Measurements from ENCODE around the gene CORIN.

Gene CORIN

DNA sequence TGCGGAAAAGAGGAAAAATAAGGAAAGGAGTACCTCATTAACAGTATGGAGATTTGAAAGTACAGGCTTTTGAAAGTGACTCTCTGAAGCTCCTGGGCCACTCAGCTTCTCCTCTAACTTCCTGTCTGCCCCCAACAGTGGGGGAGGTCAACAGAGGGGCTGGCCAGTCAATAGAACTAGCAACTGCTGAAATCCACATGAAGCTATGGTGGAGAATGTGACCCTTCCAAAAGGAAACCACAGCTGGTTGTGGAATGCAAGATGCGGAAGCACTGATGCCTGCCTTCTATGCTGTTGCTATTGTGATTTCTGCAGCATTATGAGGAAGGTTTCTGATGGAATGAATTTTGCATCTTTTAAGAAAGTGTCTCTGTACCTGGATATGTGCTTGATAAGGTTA, 2.4 kb downstream of the CORIN start:
- DNase-seq (ENCODE audit: low read depth): no peak

DNA sequence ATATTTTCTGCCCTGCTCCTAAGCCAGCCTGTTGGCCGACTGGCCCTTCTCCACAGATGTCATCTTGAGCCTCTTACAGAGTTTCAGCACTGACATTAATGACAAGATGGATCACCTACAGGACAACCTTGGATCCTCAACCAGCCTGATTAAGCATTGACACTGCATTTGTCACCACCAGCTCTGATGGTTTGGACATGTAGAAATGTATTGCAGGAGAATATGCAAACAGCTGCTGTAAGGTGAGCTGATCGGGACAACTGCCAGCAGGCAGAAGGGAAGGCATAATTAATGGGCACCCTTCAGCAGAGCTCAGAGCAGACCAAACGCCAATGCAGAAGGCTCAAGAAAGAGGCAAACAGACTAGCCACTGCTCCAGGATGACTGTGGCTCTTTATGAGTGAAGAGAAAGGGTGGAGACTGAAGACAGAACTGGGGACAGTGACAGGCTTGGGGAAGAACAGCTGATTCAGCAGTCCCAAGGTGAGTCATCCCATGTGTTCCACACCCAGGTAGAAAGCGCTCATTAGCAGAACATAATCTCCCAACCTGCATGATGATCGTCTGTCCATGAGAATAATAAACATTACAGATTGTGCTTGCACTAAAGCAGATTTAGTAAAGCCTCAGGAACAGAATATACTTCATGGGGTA, 6.7 kb downstream of the CORIN start:
- DNase-seq (ENCODE audit: low read depth): no peak

GRCh38 chr4:47830265-47831025, 7.4 kb downstream of the CORIN start:
- DNase-seq (ENCODE audit: low read depth): no peak

DNA sequence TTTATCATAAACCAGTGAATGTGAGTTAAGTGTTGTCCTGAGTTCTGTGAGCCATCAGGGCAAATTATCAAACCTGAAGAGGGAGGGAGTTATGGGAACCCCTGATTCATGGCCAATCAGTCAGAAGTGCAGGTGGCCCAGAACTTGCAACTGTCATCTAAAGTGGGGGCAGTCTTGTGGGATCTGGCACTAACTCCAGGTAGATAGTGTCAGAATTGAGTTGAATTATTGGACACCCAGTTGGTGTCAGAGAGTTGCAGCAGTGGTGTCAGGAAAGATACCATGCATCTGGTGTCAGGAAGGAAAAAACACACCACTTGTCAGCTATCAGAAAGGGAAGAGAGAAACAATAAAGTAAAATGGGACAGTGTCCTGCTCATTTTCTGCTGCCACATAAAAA, 8.4 kb downstream of the CORIN start:
- DNase-seq (ENCODE audit: low read depth): no peak

DNA sequence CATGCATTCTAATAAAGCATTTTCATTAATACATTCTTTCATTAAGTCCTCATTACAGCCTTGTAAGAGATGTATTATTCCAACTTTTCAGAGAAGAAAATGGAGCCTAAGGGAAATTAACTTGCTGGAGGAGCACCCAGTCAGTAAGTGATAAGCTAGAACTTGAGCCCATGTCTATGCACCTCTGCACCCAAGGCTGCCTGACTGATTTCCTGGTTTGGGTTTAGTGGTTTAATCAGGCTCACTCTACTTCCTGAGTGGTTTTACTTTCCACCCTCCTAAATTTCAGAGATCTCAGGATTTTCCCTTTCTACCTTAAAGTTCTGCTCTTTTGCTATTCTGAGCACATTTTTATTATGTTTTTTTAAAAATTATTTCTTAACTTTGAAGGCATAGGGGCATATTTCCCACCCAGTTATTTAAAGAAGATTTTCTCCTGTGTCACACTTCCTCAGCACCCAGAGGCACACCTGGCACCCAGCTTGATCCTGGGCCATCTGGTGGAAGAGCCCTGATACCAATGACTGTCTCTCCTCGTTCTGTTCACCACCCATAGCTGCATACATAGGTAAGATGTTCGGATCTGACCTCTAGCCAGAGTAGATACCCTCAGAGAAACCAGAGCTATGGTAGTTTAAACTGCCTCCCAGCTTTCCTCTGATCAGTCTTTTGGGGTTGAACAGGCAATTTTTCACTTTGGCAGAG, 10.4 kb downstream of the CORIN start:
- no peak for DNase-seq (ENCODE audit: low read depth)

GRCh38 chr4:47824840-47825239, 13.0 kb downstream of the CORIN start:
- DNase-seq (ENCODE audit: low read depth): no peak

DNA sequence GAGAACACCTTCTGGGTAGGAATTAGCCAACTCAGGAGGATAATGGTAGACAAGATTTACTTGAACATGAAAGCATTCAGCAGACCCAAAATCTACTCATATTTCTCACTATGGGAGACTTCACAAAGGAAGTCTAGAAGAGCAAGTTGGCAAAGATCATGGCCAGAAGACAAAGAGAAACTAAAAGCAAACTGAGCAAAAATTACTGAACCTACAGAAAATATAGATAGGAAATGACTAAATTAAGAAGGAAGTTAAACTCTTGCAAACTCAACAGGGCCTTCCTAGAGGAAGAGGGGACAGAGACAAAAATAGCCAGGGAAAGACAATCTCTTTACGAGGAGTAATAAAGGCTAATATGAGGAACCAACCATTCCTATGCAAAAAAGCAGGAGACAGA, 18.7 kb downstream of the CORIN start:
- no peak for DNase-seq (ENCODE audit: low read depth)

GRCh38 chr4:47817275-47817674, 20.6 kb downstream of the CORIN start:
- DNase-seq (ENCODE audit: low read depth): no peak

DNA sequence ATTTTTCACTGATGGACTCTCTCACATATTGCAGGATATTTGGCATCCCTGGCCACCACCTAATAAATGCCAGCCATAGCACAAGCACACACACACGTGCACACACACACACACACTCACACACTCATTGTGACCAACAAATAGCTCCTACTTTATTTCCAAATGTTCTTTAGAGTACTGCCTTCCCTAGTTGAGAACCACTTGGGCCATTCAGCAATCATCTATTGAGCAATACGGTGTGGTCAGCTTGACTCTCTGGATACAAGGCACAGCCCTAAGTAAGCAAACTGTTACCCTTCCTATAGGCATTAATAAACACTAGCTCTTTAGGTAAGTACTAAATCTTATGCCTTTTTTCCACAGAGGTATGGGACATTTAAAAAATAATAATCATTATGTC, 21.1 kb downstream of the CORIN start:
- DNase-seq (ENCODE audit: low read depth): no peak

- no peak for DNase-seq (ENCODE audit: low read depth)
Measured at GRCh38 chr4:47814618-47815295, 23.1 kb downstream of the CORIN start.

DNA sequence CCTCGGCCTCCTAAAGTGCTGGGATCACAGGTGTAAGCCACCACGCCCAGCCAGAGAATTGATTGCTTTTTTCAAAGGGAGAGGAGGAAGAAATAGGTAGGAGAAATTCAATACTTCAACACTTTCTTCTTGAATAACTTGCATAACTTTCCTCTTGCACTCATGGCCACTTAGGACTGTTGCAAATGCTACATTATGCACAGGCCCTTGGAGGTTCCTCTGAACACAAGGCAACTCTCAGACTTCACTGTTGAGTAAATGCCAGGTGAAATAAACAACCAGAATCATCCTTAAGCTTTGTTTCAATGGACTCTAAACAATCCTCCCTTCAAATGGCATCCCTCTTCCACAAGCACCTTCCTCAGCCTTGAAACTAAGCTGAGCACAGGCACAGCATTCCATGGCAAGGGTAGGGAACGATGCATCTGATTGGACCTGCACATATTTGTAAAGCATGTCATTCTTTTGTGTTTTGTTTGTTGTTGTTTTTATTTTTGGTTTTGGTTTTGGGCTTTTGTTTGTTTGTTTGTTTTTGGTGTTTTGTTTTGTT, 28.1 kb downstream of the CORIN start:
- no peak for DNase-seq (ENCODE audit: low read depth)

GRCh38 chr4:47804598-47804997, 33.3 kb downstream of the CORIN start:
- DNase-seq (ENCODE audit: low read depth): no peak

DNA sequence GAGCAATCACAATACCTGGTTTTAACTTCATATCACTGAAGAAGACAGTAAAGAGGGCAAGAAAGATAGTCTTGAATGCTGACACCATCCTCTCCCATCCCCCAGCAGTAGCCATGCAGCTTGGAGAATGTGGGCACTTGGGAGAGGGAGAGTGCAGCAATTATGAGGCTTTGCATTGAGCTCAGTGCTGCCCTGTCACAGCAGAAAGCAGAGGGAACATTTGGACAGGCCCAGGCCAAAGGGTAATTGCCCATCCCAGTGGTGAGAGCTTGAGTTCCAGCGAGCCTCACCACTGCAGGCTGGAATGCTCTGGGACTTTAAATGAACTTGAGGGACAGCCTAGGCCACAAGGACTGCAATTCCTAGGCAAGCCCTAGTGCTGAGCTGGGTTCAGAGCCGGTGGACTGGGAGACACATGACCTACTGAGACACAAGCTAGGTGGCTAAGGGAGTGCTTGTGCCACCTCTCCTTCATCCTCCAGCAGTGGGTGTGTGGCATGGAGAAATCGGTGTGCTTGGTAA, 36.3 kb downstream of the CORIN start:
- no peak for DNase-seq (ENCODE audit: low read depth)

GRCh38 chr4:47798165-47798564, 39.7 kb downstream of the CORIN start:
- DNase-seq (ENCODE audit: low read depth): no peak

DNA sequence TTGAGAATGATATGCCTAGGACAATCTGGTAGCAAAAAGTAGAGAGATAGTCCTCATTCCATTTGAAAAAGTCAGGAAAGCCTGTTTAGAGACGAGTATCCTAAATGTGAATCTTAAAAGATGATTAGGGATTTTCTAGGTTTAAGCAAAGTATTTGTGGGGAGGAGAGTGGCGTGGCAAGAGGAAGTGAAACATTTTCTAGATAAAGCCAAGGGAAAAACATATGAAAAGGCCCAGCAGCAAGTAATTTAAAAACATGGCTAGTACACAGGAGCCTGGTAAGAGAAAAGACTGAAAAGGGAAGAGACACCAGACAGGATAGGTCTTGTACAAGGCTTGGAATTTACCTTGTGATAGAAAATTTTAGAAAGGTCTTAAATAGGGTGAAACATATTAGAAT, 45.9 kb downstream of the CORIN start:
- DNase-seq (ENCODE audit: low read depth): no peak

DNA sequence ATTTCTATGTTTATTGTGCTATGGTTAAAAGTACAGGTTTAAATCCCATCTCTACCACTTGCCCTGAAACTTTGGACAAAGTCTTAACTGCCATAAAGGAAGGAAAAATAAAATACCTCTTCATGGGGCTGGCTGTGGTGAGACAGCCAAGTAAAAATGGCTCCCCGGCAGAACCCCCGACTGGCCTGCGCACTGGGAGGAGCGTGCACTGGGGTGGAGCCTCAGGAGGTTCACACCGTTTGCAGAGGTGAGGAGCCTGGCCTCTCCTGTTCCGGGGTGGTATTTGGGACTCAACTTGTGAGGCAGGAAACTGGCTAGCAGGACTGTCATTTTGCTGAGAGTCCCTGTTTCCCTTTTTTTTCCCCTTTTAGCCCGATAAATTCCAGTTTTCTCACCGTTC, 47.8 kb downstream of the CORIN start:
- no peak for DNase-seq (ENCODE audit: low read depth)

GRCh38 chr4:47788126-47788525, 49.7 kb downstream of the CORIN start:
- no peak for DNase-seq (ENCODE audit: low read depth)

DNA sequence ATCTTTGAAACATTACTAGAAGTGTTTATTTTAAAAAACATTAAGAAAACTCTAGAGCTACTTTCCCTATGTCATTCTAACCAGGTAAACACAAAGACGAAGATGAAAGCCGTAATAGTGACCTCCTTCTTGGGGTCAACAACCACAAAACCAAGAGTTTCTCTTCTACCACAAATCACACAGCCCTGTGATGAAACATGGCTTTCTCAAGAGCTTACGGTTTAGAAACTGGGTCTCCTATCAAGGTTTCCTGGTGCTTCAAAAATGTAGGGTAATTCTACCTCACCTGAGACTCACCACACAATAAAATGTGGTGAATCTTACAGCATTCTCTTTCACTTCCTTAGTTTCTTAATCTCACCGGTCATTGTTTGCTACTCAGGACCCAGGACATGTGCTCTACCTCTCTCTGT, 50.9 kb downstream of the CORIN start:
- no peak for DNase-seq (ENCODE audit: low read depth)

DNA sequence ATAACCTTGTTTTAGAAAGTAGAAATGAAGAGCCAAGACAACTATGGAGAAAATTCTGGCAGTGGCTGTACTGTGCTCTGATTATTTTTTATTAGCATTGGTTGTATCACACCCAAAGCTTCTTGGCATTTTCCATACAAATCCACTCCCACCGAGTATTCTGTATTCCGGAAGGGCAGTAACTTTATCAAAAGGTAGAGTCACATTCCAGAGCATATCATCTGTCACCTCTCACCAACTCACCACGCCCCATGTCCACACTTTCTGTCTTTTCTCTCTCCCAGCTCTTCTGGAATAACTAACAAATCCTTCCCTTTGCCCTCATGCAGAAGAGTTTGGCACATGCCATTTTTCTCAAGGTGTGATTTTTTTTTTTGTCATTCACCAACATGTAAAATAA, 52.7 kb downstream of the CORIN start:
- DNase-seq (ENCODE audit: low read depth): no peak

DNA sequence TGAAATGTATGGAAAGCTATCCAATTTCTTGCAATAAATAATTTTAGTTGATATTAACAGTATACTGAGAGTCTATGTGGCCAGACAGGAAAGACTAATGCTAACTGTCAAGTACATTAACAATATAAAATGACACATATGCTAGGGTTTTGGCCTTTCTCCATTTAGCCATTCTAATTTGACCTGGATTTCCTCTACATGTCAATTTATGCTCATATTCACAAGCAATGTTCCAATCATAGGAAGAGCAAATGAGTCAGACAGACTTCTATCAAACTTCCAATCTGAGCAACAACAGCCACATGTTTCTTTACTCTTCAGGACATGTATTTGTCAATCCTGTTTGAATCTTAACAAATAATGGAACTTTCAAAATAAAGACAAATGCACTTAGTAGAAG, 53.6 kb downstream of the CORIN start:
- no peak for DNase-seq (ENCODE audit: low read depth)

GRCh38 chr4:47776353-47776752, 61.5 kb downstream of the CORIN start:
- no peak for DNase-seq (ENCODE audit: low read depth)

DNA sequence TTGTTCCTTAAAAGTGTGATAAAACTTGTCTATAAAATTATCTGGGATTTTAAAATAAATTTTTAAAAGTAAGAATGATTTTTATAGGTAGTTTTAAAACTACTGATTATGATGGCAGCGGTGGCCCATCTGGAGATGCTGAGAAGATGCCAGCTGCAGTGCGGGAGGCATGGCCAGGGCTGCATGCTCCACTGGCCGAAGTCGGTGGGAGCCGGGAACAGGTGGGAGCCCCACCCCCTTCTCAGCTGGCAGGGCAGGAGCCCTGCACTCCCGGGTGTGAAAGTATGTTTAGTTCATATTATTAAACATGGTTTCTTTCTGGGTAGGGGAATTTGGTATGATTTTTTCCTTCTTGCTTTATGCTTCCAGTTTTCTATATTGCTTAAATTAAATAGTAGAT, 63.8 kb downstream of the CORIN start:
- no peak for DNase-seq (ENCODE audit: low read depth)
